H1 (cell line): ENCODE results near the gene SORBS1.

Source experiments
- BCL11A ChIP-seq, 2 experiments: IDR thresholded peaks; one replicate each; pipeline ENCODE4 v1.6.1; 2011; ENCODE audit warnings: low read depth in 2 of 2, low read length in 2 of 2, mild to moderate bottlenecking in 2 of 2
- CREB1 ChIP-seq: IDR thresholded peaks from 2 replicates; pipeline ENCODE4 v1.6.1; 2012; ENCODE audit warnings: inconsistent platforms
- CTCF ChIP-seq, 3 experiments: IDR thresholded peaks; 1 replicate in 2 of 3; 2 replicates in 1 of 3; pipeline versions ENCODE4 v1.5.1 to v1.6.1; 2011; ENCODE audit warnings: low read length in 3 of 3, mild to moderate bottlenecking in 3 of 3, inconsistent platforms in 2 of 3, low read depth in 1 of 3, moderate library complexity in 1 of 3; ENCODE audit not compliant: insufficient read depth in 1 of 3; ENCODE audit errors: control extremely low read depth in 1 of 3
- EZH2 ChIP-seq: fragments of 200-600 bp; sonication (generic); IDR thresholded peaks from 2 replicates; pipeline ENCODE4 v1.7.1; 2012; ENCODE audit warnings: low read depth, mild to moderate bottlenecking, moderate library complexity, low read length, inconsistent platforms; ENCODE audit not compliant: severe bottlenecking
- GABPA ChIP-seq: IDR thresholded peaks from 2 replicates; pipeline ENCODE4 v1.6.1; 2011; ENCODE audit warnings: mild to moderate bottlenecking, low read length, moderate library complexity, borderline replicate concordance; ENCODE audit not compliant: insufficient read depth
- JUND ChIP-seq: IDR thresholded peaks from 2 replicates; pipeline ENCODE4 v1.6.1; 2011; ENCODE audit warnings: mild to moderate bottlenecking, improper control_type of control experiment, low read length
- KDM1A ChIP-seq: fragments of 200-600, 300-600 bp; sonication (generic); IDR thresholded peaks from 2 replicates; pipeline ENCODE4 v1.7.1; 2016; ENCODE audit warnings: mild to moderate bottlenecking, low read length, borderline replicate concordance
- PHF8 ChIP-seq: fragments of 200-600 bp; sonication (generic); conservative IDR thresholded peaks from 2 replicates; pipeline ENCODE4 v1.7.1; 2012; ENCODE audit warnings: low read depth, mild to moderate bottlenecking, inconsistent platforms, low read length, moderate library complexity
- POLR2AphosphoS5 ChIP-seq: IDR thresholded peaks from 2 replicates; pipeline ENCODE4 v1.6.1; 2011; ENCODE audit warnings: low read depth, low read length
- RAD21 ChIP-seq, 2 experiments: IDR thresholded peaks in 1 of 2; conservative IDR thresholded peaks in 1 of 2; 2 replicates each; pipeline ENCODE4 v1.6.1; 2011; ENCODE audit warnings: low read depth in 2 of 2, low read length in 2 of 2, improper control_type of control experiment in 1 of 2, inconsistent platforms in 1 of 2, mild to moderate bottlenecking in 1 of 2, moderate library complexity in 1 of 2
- USF2 ChIP-seq: IDR thresholded peaks from 2 replicates; pipeline ENCODE4 v1.6.1; 2011; ENCODE audit warnings: low read length, improper control_type of control experiment
- YY1 ChIP-seq: IDR thresholded peaks from 2 replicates; pipeline ENCODE4 v1.6.1; 2011; ENCODE audit warnings: low read depth, mild to moderate bottlenecking, low read length
- ZNF274 ChIP-seq: IDR thresholded peaks from 2 replicates; pipeline ENCODE4 v1.7.0; 2012; ENCODE audit warnings: low read length, borderline replicate concordance; ENCODE audit errors: extremely low read depth

GRCh38 chr10:95559471-95559870 is 1.7 kb downstream of the SORBS1 start:
- TF ChIP-seq PHF8 (no peak), CTCF (IDR thresholded peaks at IDR 0.05; ENCODE audit: control extremely low read depth in 1 of 3, insufficient read depth in 1 of 3, low read depth in 1 of 3, low read length in 3 of 3) (no peak), BCL11A (IDR thresholded peaks at IDR 0.05; ENCODE audit: low read depth in 2 of 2, low read length in 2 of 2) (no peak), JUND (no peak), POLR2AphosphoS5 (no peak), RAD21 (IDR thresholded peaks at IDR 0.05 in 1 of 2, conservative IDR thresholded peaks at IDR 0.05 in 1 of 2; ENCODE audit: low read depth in 2 of 2, low read length in 2 of 2) (no peak; a peak in 1 of 4 replicates), KDM1A (no peak), GABPA (no peak), ZNF274 (no peak), USF2 (no peak), YY1 (no peak), EZH2 (no peak), CREB1 (no peak)
